Measurements from ENCODE around the gene KPNB1.
"Not testable (repeated sequence)": the region's sequence is repeated elsewhere in the genome, so short reads cannot be mapped to it uniquely, and the experiment has no call there.

DNA sequence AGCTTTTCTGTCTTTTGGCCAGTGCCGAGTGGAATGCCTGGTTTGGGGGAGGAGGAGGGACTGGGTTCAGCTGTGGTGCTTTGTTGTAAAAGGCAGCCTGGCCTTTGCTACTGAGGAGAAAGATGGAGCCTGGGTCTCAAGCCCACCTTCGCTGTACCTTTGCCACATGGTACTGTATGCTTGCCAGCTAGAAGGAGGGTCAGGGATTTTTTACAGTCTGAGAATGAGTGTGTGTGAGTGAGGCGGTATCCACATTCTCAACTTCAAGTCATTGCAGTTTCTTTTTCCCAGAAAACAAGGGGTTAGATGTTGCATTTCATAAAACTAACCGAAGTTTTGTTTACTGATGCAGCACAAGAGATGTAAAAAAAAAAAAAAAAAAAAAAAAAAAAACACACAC, 33.0 kb downstream of the KPNB1 start:
- TF ChIP-seq, protein P1, sequence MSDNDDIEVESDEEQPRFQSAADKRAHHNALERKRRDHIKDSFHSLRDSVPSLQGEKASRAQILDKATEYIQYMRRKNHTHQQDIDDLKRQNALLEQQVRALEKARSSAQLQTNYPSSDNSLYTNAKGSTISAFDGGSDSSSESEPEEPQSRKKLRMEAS (IDR thresholded peaks at IDR 0.05), result not testable (repeated sequence)
- not testable (repeated sequence) for TF ChIP-seq RNF2 (IDR thresholded peaks at IDR 0.05; ENCODE audit: borderline replicate concordance, low read depth); EP300 (IDR thresholded peaks at IDR 0.05); CTCF (IDR thresholded peaks at IDR 0.05); ESRRA (IDR thresholded peaks at IDR 0.05; ENCODE audit: borderline replicate concordance, low read length); USF2 (IDR thresholded peaks at IDR 0.05)

All from A549 (cell line).